ENCODE data around the gene PTPRB.

DNA sequence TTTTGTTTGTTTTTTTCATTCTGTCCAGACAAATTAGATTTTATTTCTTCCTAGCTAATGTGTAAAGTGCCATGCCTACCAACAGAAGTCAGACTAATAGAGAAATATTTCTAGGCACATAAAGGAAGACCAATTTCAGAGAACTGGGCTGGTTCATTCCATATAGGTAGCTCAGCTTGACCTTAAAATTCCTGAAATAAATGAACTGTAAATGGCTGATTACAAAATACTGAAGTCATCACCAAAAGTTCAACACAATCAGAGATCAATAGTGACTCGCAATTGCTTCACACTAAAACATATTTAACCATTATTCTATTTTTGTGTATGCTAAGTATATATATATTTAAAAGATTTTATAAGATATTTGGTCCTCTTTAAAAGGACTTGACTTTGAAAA is 34.2 kb downstream of the PTPRB start:
- TF ChIP-seq, protein P1, sequence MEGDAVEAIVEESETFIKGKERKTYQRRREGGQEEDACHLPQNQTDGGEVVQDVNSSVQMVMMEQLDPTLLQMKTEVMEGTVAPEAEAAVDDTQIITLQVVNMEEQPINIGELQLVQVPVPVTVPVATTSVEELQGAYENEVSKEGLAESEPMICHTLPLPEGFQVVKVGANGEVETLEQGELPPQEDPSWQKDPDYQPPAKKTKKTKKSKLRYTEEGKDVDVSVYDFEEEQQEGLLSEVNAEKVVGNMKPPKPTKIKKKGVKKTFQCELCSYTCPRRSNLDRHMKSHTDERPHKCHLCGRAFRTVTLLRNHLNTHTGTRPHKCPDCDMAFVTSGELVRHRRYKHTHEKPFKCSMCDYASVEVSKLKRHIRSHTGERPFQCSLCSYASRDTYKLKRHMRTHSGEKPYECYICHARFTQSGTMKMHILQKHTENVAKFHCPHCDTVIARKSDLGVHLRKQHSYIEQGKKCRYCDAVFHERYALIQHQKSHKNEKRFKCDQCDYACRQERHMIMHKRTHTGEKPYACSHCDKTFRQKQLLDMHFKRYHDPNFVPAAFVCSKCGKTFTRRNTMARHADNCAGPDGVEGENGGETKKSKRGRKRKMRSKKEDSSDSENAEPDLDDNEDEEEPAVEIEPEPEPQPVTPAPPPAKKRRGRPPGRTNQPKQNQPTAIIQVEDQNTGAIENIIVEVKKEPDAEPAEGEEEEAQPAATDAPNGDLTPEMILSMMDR (IDR thresholded peaks at IDR 0.05 in 8 of 11, conservative IDR thresholded peaks at IDR 0.05 in 3 of 11) = no peak
- TF ChIP-seq POLR2AphosphoS5 (IDR thresholded peaks at IDR 0.05) = no peak
- no peak for TF ChIP-seq POLR2A (IDR thresholded peaks at IDR 0.05)

Data from spleen (tissue), 7 donors.